ENCODE data around the gene CDH4. TPM values are rescaled to one million over a fixed set of nuclear protein-coding genes. Genes with fewer than 3 reads are reported as not detected.

The CDH4 gene
- total RNA-seq, 1 donor from 2014 or later, result not detected

- Mint-ChIP-seq H3K36me3 (ENCODE audit: low read depth) (no peaks in the 10 kb centered on the region), H3K4me3 (no peak overlapping the region), H3K9me3 (peaks cover 2% of the 10 kb centered on the region), H3K27ac (no peak overlapping the region), H3K4me1 (no peaks in the 10 kb centered on the region), H3K27me3 (no peaks in the 10 kb centered on the region)
- ChIA-PET POLR2A (no interaction called here), CTCF (no interaction called here)
- DNase-seq, result no peak
- intact Hi-C loops (cut with micrococcal nuclease), result no loop called here
- no peak for ATAC-seq (ENCODE audit: low read depth)
- TF ChIP-seq CTCF (IDR thresholded peaks at IDR 0.05), result no peak
Measured at GRCh38 chr20:61287583-61288275, 35.7 kb downstream of the CDH4 start.

GRCh38 chr20:61288331-61288784, 36.3 kb downstream of the CDH4 start:
- no peak overlapping the region for H3K4me3 Mint-ChIP-seq
- ATAC-seq (ENCODE audit: low read depth) (no peak), DNase-seq (no peak)
- intact Hi-C loops (cut with micrococcal nuclease), result no loop called here
- CTCF ChIA-PET, result no interaction called here
- peaks cover 2% of the 10 kb centered on the region for H3K9me3 Mint-ChIP-seq
- H3K36me3 Mint-ChIP-seq (ENCODE audit: low read depth), result no peaks in the 10 kb centered on the region
- no peak for TF ChIP-seq CTCF (IDR thresholded peaks at IDR 0.05)
- H3K4me1 Mint-ChIP-seq, result no peaks in the 10 kb centered on the region
- H3K27ac Mint-ChIP-seq, result no peak overlapping the region
- POLR2A ChIA-PET, result no interaction called here
- no peaks in the 10 kb centered on the region for H3K27me3 Mint-ChIP-seq

- H3K36me3 Mint-ChIP-seq (ENCODE audit: low read depth), result no peaks in the 10 kb centered on the region
- peaks cover 2% of the 10 kb centered on the region for H3K9me3 Mint-ChIP-seq
- H3K27me3 Mint-ChIP-seq, result no peaks in the 10 kb centered on the region
- no peak for ATAC-seq (ENCODE audit: low read depth)
- POLR2A ChIA-PET, result no interaction called here
- no peak for DNase-seq
- CTCF ChIA-PET, result no interaction called here
- no peaks in the 10 kb centered on the region for H3K4me1 Mint-ChIP-seq
- H3K27ac Mint-ChIP-seq, result no peak overlapping the region
- TF ChIP-seq CTCF (IDR thresholded peaks at IDR 0.05), result no peak
- intact Hi-C loops (cut with micrococcal nuclease), result no loop called here
- H3K4me3 Mint-ChIP-seq, result no peak overlapping the region
Measured at GRCh38 chr20:61289166-61289565, 37.1 kb downstream of the CDH4 start.

- peaks cover 2% of the 10 kb centered on the region for H3K9me3 Mint-ChIP-seq
- DNase-seq (no peak), ATAC-seq (ENCODE audit: low read depth) (no peak)
- H3K4me1 Mint-ChIP-seq, result no peaks in the 10 kb centered on the region
- TF ChIP-seq CTCF (IDR thresholded peaks at IDR 0.05), result no peak
- no peak overlapping the region for H3K4me3 Mint-ChIP-seq
- intact Hi-C loops (cut with micrococcal nuclease), result no loop called here
- H3K36me3 Mint-ChIP-seq (ENCODE audit: low read depth), result no peaks in the 10 kb centered on the region
- ChIA-PET CTCF (no interaction called here), POLR2A (no interaction called here)
- H3K27ac Mint-ChIP-seq, result no peak overlapping the region
- no peaks in the 10 kb centered on the region for H3K27me3 Mint-ChIP-seq
Measured at GRCh38 chr20:61290721-61291120, 38.7 kb downstream of the CDH4 start.

GRCh38 chr20:61291166-61291829, 39.2 kb downstream of the CDH4 start:
- no peak for DNase-seq
- CTCF ChIA-PET, result no interaction called here
- no peaks in the 10 kb centered on the region for H3K4me1 Mint-ChIP-seq
- H3K27me3 Mint-ChIP-seq, result no peaks in the 10 kb centered on the region
- H3K27ac Mint-ChIP-seq, result no peak overlapping the region
- ATAC-seq (ENCODE audit: low read depth), result no peak
- intact Hi-C loops (cut with micrococcal nuclease), result no loop called here
- no peak for TF ChIP-seq CTCF (IDR thresholded peaks at IDR 0.05)
- H3K36me3 Mint-ChIP-seq (ENCODE audit: low read depth), result no peaks in the 10 kb centered on the region
- no peak overlapping the region for H3K4me3 Mint-ChIP-seq
- peaks cover 2% of the 10 kb centered on the region for H3K9me3 Mint-ChIP-seq
- POLR2A ChIA-PET, result no interaction called here

All from activated B cell treated with CpG ODN at 0.5 μM for 24 hours (primary cell).